Measurements from ENCODE around the gene GRWD1.

Gene GRWD1

GRCh38 chr19:48493718-48494401 is 48.1 kb downstream of the GRWD1 start:
- H3K4me3 ChIP-seq (ENCODE audit: low read depth, low read length): peak overlapping the region; percentile 23
- POLR2A ChIA-PET: interaction anchor here (0.6 to 2.4 kb wide), 23 partner anchors 8 to 470 kb away, joined by 3 to 20 read pairs (median 5); partner anchors contain the start of genes GRWD1, KDELR1, RPL18 and SPHK2
- H3K27ac ChIP-seq (ENCODE audit: extremely low read depth, low read depth, low read length): no peak overlapping the region
- CTCF ChIA-PET: interaction anchor here (0.7 to 11.2 kb wide), 7 partner anchors 8 to 180 kb away, joined by 3 to 170 read pairs (median 3); partner anchors contain the start of gene KDELR1
- no peaks in the 10 kb centered on the region for H3K9me3 ChIP-seq (ENCODE audit: control insufficient read depth, insufficient read depth, low read depth, low read length)
- H3K4me1 ChIP-seq (ENCODE audit: control insufficient read depth, insufficient read depth, low read length): peaks cover 6% of the 10 kb centered on the region
- TF ChIP-seq, protein P1, sequence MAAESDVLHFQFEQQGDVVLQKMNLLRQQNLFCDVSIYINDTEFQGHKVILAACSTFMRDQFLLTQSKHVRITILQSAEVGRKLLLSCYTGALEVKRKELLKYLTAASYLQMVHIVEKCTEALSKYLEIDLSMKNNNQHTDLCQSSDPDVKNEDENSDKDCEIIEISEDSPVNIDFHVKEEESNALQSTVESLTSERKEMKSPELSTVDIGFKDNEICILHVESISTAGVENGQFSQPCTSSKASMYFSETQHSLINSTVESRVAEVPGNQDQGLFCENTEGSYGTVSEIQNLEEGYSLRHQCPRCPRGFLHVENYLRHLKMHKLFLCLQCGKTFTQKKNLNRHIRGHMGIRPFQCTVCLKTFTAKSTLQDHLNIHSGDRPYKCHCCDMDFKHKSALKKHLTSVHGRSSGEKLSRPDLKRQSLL (tag by site-specific recombination; IDR thresholded peaks at IDR 0.05): no peak
- TF ChIP-seq ZNF37A (tag by site-specific recombination; IDR thresholded peaks at IDR 0.05): no peak
- TF ChIP-seq, protein P2, sequence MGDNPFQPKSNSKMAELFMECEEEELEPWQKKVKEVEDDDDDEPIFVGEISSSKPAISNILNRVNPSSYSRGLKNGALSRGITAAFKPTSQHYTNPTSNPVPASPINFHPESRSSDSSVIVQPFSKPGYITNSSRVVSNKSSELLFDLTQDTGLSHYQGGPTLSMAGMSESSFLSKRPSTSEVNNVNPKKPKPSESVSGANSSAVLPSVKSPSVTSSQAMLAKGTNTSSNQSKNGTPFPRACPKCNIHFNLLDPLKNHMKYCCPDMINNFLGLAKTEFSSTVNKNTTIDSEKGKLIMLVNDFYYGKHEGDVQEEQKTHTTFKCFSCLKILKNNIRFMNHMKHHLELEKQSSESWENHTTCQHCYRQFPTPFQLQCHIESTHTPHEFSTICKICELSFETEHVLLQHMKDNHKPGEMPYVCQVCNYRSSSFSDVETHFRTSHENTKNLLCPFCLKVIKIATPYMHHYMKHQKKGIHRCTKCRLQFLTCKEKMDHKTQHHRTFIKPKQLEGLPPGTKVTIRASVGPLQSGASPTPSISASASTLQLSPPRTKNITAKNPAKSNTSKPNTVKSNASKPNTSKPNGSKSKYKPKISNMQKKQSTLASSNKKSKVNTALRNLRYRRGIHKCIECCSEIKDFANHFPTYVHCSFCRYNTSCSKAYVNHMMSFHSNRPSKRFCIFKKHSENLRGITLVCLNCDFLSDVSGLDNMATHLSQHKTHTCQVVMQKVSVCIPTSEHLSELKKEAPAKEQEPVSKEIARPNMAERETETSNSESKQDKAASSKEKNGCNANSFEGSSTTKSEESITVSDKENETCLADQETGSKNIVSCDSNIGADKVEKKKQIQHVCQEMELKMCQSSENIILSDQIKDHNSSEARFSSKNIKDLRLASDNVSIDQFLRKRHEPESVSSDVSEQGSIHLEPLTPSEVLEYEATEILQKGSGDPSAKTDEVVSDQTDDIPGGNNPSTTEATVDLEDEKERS (tag by site-specific recombination; IDR thresholded peaks at IDR 0.05): no peak
- TF ChIP-seq KLF8 (tag by site-specific recombination; IDR thresholded peaks at IDR 0.05): no peak
- TF ChIP-seq FEZF1 (tag by site-specific recombination; IDR thresholded peaks at IDR 0.05): no peak
- no peak for TF ChIP-seq MZF1 (tag by site-specific recombination; IDR thresholded peaks at IDR 0.05; ENCODE audit: borderline replicate concordance)
- TF ChIP-seq ZNF24 (tag by site-specific recombination; IDR thresholded peaks at IDR 0.05): no peak
- TF ChIP-seq ZNF707 (tag by site-specific recombination; IDR thresholded peaks at IDR 0.05): no peak
- TF ChIP-seq BCL11A (tag by site-specific recombination; IDR thresholded peaks at IDR 0.05; ENCODE audit: low read depth): no peak
- TF ChIP-seq SCRT1 (tag by site-specific recombination; IDR thresholded peaks at IDR 0.05; ENCODE audit: borderline replicate concordance): no peak
- no peak for TF ChIP-seq TRIM28 (IDR thresholded peaks at IDR 0.05; ENCODE audit: borderline replicate concordance, low read length)
- TF ChIP-seq ZNF274 (IDR thresholded peaks at IDR 0.05; ENCODE audit: low read length): no peak
- TF ChIP-seq ZNF274 (tag by site-specific recombination; IDR thresholded peaks at IDR 0.05; ENCODE audit: borderline replicate concordance): no peak
- no peak for TF ChIP-seq OSR2 (tag by site-specific recombination; IDR thresholded peaks at IDR 0.05)
- no peak for TF ChIP-seq ZNF366 (tag by site-specific recombination; conservative IDR thresholded peaks at IDR 0.05)
- no peak for TF ChIP-seq ZNF558 (tag by site-specific recombination; IDR thresholded peaks at IDR 0.05)
- no peak for TF ChIP-seq ZNF521 (tag by site-specific recombination; IDR thresholded peaks at IDR 0.05)
- TF ChIP-seq, protein P3, sequence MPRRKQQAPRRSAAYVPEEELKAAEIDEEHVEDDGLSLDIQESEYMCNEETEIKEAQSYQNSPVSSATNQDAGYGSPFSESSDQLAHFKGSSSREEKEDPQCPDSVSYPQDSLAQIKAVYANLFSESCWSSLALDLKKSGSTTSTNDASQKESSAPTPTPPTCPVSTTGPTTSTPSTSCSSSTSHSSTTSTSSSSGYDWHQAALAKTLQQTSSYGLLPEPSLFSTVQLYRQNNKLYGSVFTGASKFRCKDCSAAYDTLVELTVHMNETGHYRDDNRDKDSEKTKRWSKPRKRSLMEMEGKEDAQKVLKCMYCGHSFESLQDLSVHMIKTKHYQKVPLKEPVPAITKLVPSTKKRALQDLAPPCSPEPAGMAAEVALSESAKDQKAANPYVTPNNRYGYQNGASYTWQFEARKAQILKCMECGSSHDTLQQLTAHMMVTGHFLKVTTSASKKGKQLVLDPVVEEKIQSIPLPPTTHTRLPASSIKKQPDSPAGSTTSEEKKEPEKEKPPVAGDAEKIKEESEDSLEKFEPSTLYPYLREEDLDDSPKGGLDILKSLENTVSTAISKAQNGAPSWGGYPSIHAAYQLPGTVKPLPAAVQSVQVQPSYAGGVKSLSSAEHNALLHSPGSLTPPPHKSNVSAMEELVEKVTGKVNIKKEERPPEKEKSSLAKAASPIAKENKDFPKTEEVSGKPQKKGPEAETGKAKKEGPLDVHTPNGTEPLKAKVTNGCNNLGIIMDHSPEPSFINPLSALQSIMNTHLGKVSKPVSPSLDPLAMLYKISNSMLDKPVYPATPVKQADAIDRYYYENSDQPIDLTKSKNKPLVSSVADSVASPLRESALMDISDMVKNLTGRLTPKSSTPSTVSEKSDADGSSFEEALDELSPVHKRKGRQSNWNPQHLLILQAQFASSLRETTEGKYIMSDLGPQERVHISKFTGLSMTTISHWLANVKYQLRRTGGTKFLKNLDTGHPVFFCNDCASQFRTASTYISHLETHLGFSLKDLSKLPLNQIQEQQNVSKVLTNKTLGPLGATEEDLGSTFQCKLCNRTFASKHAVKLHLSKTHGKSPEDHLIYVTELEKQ (tag by site-specific recombination; IDR thresholded peaks at IDR 0.05; ENCODE audit: borderline replicate concordance): no peak
- TF ChIP-seq, protein P4, sequence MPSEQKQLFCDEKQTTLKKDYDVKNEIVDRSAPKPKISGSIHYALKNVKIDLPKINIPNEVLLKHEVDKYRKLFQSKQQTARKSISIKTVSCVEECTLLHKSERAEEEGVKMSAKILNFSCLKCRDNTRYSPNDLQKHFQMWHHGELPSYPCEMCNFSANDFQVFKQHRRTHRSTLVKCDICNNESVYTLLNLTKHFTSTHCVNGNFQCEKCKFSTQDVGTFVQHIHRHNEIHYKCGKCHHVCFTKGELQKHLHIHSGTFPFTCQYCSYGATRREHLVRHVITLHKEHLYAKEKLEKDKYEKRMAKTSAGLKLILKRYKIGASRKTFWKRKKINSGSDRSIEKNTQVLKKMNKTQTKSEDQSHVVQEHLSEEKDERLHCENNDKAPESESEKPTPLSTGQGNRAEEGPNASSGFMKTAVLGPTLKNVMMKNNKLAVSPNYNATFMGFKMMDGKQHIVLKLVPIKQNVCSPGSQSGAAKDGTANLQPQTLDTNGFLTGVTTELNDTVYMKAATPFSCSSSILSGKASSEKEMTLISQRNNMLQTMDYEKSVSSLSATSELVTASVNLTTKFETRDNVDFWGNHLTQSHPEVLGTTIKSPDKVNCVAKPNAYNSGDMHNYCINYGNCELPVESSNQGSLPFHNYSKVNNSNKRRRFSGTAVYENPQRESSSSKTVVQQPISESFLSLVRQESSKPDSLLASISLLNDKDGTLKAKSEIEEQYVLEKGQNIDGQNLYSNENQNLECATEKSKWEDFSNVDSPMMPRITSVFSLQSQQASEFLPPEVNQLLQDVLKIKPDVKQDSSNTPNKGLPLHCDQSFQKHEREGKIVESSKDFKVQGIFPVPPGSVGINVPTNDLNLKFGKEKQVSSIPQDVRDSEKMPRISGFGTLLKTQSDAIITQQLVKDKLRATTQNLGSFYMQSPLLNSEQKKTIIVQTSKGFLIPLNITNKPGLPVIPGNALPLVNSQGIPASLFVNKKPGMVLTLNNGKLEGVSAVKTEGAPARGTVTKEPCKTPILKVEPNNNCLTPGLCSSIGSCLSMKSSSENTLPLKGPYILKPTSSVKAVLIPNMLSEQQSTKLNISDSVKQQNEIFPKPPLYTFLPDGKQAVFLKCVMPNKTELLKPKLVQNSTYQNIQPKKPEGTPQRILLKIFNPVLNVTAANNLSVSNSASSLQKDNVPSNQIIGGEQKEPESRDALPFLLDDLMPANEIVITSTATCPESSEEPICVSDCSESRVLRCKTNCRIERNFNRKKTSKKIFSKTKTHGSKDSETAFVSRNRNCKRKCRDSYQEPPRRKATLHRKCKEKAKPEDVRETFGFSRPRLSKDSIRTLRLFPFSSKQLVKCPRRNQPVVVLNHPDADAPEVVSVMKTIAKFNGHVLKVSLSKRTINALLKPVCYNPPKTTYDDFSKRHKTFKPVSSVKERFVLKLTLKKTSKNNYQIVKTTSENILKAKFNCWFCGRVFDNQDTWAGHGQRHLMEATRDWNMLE (tag by site-specific recombination; conservative IDR thresholded peaks at IDR 0.05; ENCODE audit: low read depth): no peak
- TF ChIP-seq ZNF335 (tag by site-specific recombination; conservative IDR thresholded peaks at IDR 0.05): no peak
- TF ChIP-seq AEBP2 (tag by site-specific recombination; IDR thresholded peaks at IDR 0.05; ENCODE audit: borderline replicate concordance): no peak
- H3K36me3 ChIP-seq (ENCODE audit: control insufficient read depth in 2 of 2, insufficient read depth in 1 of 2, low read length in 2 of 2): no peaks in the 10 kb centered on the region

Measured in HEK293 (cell line).